ENCODE measurements around the gene SEPTIN1.

The SEPTIN1 gene

DNA sequence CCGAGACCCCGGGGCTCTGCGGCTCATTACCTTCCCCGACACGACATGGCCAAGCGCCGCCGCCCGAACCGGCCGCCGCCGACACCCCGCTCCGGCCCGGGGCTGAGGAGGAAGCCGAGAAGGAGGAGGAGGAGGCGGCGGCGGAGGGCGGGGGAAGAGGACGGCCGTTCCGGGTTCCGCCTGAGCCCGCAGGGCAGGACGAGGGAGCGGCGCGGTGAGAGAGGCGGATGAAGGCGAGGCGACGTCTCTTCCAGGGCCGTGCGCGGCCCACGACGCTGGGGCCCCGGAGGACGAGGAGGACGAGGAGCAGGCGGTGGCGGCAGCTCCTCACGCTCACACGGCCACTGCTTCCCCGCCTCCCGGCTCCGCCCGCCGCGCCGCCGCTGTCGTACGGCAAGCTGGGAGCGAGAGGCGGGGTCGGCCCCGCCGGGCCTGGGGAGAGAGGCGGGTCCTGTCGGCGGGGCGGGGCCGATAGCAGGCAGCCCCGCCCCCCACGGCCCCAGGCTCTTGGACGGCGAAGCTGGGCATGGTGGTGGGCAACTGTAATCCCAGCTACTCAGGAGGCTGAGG, 47.2 kb downstream of the SEPTIN1 start:
- peak; percentile 85 for DNase-seq

DNA sequence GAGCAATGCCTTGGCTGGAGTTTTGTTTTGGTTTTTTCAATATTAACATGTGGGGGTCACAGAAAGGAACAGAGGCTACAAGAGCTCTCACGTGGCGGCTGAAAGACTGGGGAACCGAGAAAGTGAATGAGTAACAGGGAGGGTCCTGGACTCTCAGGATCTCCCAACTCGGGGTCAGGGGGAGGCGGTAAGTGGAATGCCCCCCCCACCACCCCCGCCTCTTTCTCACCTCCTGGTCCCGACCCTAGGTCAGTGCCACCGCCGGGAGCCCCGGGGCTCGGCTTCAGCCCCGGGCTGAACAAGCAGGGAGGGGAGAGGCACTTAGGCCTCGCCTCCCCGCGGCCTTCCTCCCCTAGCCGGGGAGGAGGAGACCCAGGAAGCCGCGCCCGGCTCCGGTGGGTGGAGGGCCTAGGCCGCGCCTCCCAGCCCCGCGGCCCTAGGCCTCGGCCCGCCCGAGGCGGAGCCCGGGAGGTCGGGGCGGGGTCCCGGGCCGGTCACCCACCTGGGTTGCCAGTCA, 47.8 kb downstream of the SEPTIN1 start:
- DNase-seq: peak; percentile 89

Data from CD4-positive, alpha-beta T cell treated with Interleukin-10 for 1 hour (primary cell).